AG04449 (cell line): Measurements from ENCODE around the gene GPRASP2.
"Not testable (repeated sequence)": the region's sequence is repeated elsewhere in the genome, so short reads cannot be mapped to it uniquely, and the experiment has no call there.

ENCODE experiments used
- CTCF ChIA-PET: fragments of 350-600 bp; formaldehyde crosslinking; extraction: SDS; loops from one replicate; lab custom pipeline; 2021; ENCODE audit warnings: antibody characterized with exemption; lab: Yijun Ruan, JAX
- POLR2A ChIA-PET: fragments of 400-600, 350-600 bp; formaldehyde crosslinking; extraction: SDS; loops from one replicate; lab custom pipeline; 2020; ENCODE audit warnings: antibody characterized with exemption, inconsistent platforms; lab: Yijun Ruan, JAX
- DNase-seq: peaks from one replicate; pipeline ENCODE4 v3.0.0-alpha.2; 2010; ENCODE audit warnings: low read depth, low spot score
- H3K4me3 ChIP-seq: 2 replicates; pipeline ENCODE4 v1.5.1; 2011; ENCODE audit warnings: low read depth, mild to moderate bottlenecking, control low read depth, low read length
- CTCF ChIP-seq: IDR thresholded peaks from one replicate; pipeline ENCODE4 v1.5.1; 2011; ENCODE audit warnings: mild to moderate bottlenecking, moderate library complexity, low read length, control low read depth, inconsistent platforms; ENCODE audit not compliant: insufficient read depth; ENCODE audit errors: missing control alignments

GPRASP2 gene

GRCh38 chrX:102714994-102715393, 2.7 kb downstream of the GPRASP2 start:
- ChIA-PET CTCF (no interaction called here), POLR2A (no interaction called here)
- DNase-seq: no peak
- TF ChIP-seq CTCF: no peak
- no peak overlapping the region for H3K4me3 ChIP-seq

GRCh38 chrX:102715967-102716366, 3.7 kb downstream of the GPRASP2 start:
- no peak overlapping the region for H3K4me3 ChIP-seq
- TF ChIP-seq CTCF: no peak
- POLR2A ChIA-PET: no interaction called here
- DNase-seq: no peak
- CTCF ChIA-PET: no interaction called here

- no peak for DNase-seq
- ChIA-PET CTCF (no interaction called here), POLR2A (interaction anchor here (0.6 kb wide), 1 partner anchor 121 kb away, joined by 4 read pairs; the partner anchor contains the start of gene ARMCX5)
- TF ChIP-seq CTCF: no peak
- peak within 1 kb of the TSS; percentile 65 for H3K4me3 ChIP-seq
Measured at GRCh38 chrX:102720237-102721168, 8.3 kb downstream of the GPRASP2 start, which contains the start of gene GPRASP3. TSS of gene GPRASP3 (plus strand) at chrX:102720743. CDS start at chrX:102748996, 28,253 bp downstream.

GRCh38 chrX:102721169-102721506, 8.9 kb downstream of the GPRASP2 start:
- DNase-seq, POLR2A ChIA-PET, CTCF ChIA-PET: not testable (repeated sequence)
- H3K4me3 ChIP-seq: peak overlapping the region; percentile 65

GRCh38 chrX:102723456-102723855, 11.2 kb downstream of the GPRASP2 start:
- CTCF ChIA-PET: interaction anchor here (0.8 kb wide), 1 partner anchor 10 kb away, joined by 3 read pairs; no protein-coding TSS in a partner anchor
- no peak overlapping the region for H3K4me3 ChIP-seq
- no peak for DNase-seq
- POLR2A ChIA-PET: no interaction called here
- TF ChIP-seq CTCF: no peak

- ChIA-PET CTCF (no interaction called here), POLR2A (no interaction called here)
- DNase-seq: no peak
- H3K4me3 ChIP-seq: no peak overlapping the region
- TF ChIP-seq CTCF: no peak
Measured at GRCh38 chrX:102727761-102728160, 15.5 kb downstream of the GPRASP2 start.
